GM18861 (cell line): ENCODE measurements around the gene TNFRSF14.

Experiments
- ATAC-seq: cut with Tn5 transposase; IDR thresholded peaks from one replicate; pipeline ENCODE4 v1.9.1; 2021; ENCODE audit not compliant: unreplicated experiment

Gene TNFRSF14

GRCh38 chr1:2556277-2556677 lies at the start of gene TNFRSF14:
Gene TNFRSF14, plus strand, starts transcription at chr1:2556371. Its CDS starts 294 bp downstream, at chr1:2556665.
- ATAC-seq, result peak; percentile 22

- no peak for ATAC-seq
Observed at GRCh38 chr1:2506901-2507565, 49.1 kb upstream of the TNFRSF14 start.

GRCh38 chr1:2507744-2508155 lies 48.4 kb upstream of the TNFRSF14 start:
- ATAC-seq, result no peak

- no peak for ATAC-seq
Observed at GRCh38 chr1:2508180-2508579, 48.0 kb upstream of the TNFRSF14 start.

GRCh38 chr1:2508751-2509150 lies 47.4 kb upstream of the TNFRSF14 start:
- ATAC-seq, result no peak

GRCh38 chr1:2509589-2509988 lies 46.6 kb upstream of the TNFRSF14 start:
- ATAC-seq, result no peak

- no peak for ATAC-seq
Observed at GRCh38 chr1:2510366-2511155, 45.6 kb upstream of the TNFRSF14 start.

GRCh38 chr1:2512862-2513421 lies 43.2 kb upstream of the TNFRSF14 start:
- no peak for ATAC-seq

GRCh38 chr1:2513939-2514652 lies 42.1 kb upstream of the TNFRSF14 start:
- no peak for ATAC-seq

GRCh38 chr1:2514863-2515762 lies 41.1 kb upstream of the TNFRSF14 start:
- no peak for ATAC-seq

GRCh38 chr1:2515763-2516080 lies 40.4 kb upstream of the TNFRSF14 start:
- no peak for ATAC-seq

GRCh38 chr1:2516124-2516523 lies 40.0 kb upstream of the TNFRSF14 start:
- ATAC-seq, result no peak

- no peak for ATAC-seq
Observed at GRCh38 chr1:2516946-2517345, 39.2 kb upstream of the TNFRSF14 start.

GRCh38 chr1:2517966-2518365 lies 38.2 kb upstream of the TNFRSF14 start:
- no peak for ATAC-seq

- no peak for ATAC-seq
Observed at GRCh38 chr1:2518528-2518927, 37.6 kb upstream of the TNFRSF14 start.

- ATAC-seq, result no peak
Observed at GRCh38 chr1:2519029-2519685, 37.0 kb upstream of the TNFRSF14 start.

- no peak for ATAC-seq
Observed at GRCh38 chr1:2519729-2520128, 36.4 kb upstream of the TNFRSF14 start.

- ATAC-seq, result no peak
Observed at GRCh38 chr1:2520206-2520605, 36.0 kb upstream of the TNFRSF14 start.

- ATAC-seq, result no peak
Observed at GRCh38 chr1:2520806-2521205, 35.4 kb upstream of the TNFRSF14 start.

GRCh38 chr1:2522230-2522629 lies 33.9 kb upstream of the TNFRSF14 start:
- no peak for ATAC-seq
